GM12878 (cell line): ENCODE data around the gene LAMC3. TPM values are rescaled to one million over a fixed set of nuclear protein-coding genes. Genes with fewer than 3 reads are reported as not detected.

Source experiments
- ATAC-seq: fragments of 200-7000 bp; cut with Tn5 transposase; 3 replicates; pipeline ENCODE4 v1.9.1; 2020; ENCODE audit warnings: mild to moderate bottlenecking, moderate library complexity
- BruUV-seq: library from RNA; stranded (reverse); fragments of 400-500 nt; replicated peaks from 2 replicates; lab custom pipeline; 2021; lab: Mats Ljungman, UMichigan
- CTCF ChIA-PET: fragments of 300-600 bp; sonication (Branson Sonifier 250); formaldehyde crosslinking; extraction: SDS; loops from one replicate; lab custom pipeline; 2021; ENCODE audit warnings: inconsistent platforms; lab: Yijun Ruan, JAX
- POLR2A ChIA-PET: fragments of 350-600 bp; formaldehyde crosslinking; extraction: SDS; loops from one replicate; lab custom pipeline; 2021; ENCODE audit warnings: inconsistent platforms; lab: Charles Lee
- RAD21 ChIA-PET: fragments of 300-600 bp; sonication (Branson Sonifier 250); formaldehyde crosslinking; loops from one replicate; lab custom pipeline; 2023; ENCODE audit warnings: antibody characterized with exemption; ENCODE audit not compliant: unreplicated experiment; lab: Charles Lee
- SMC1A ChIA-PET: fragments of 300-600 bp; sonication (Branson Sonifier 250); formaldehyde crosslinking; loops from one replicate; lab custom pipeline; 2023; ENCODE audit not compliant: unreplicated experiment, uncharacterized antibody; lab: Charles Lee
- DNase-seq: peaks from one replicate; pipeline ENCODE4 v3.0.0-alpha.2; 2011; ENCODE audit warnings: low read depth, low spot score
- FAIRE-seq: peaks from 3 replicates; lab custom pipeline; 2011; peaks lifted over from hg19 to GRCh38; lab: Jason Lieb, UNC
- H2AFZ ChIP-seq: 2 replicates; pipeline ENCODE4 v1.6.0; 2011; ENCODE audit warnings: low read depth, low read length, control low read depth; ENCODE audit not compliant: control insufficient read depth
- H3K27ac ChIP-seq: 2 replicates; pipeline ENCODE4 v1.5.1; 2011; ENCODE audit warnings: control low read depth; ENCODE audit not compliant: control insufficient read depth, insufficient read depth
- H3K27me3 ChIP-seq, 2 experiments: replicated peaks in 1 of 2; 2 replicates each; pipeline versions ENCODE4 v1.6.0 to v1.6.1; 2011; ENCODE audit warnings: low read length in 1 of 2; ENCODE audit not compliant: control insufficient read depth in 2 of 2, insufficient read depth in 2 of 2
- H3K36me3 ChIP-seq, 2 experiments: 2 replicates each; pipeline ENCODE4 v1.5.1; 2011; ENCODE audit warnings: low read length in 1 of 2; ENCODE audit not compliant: control insufficient read depth in 2 of 2, insufficient read depth in 2 of 2
- H3K4me1 ChIP-seq: 2 replicates; pipeline ENCODE4 v1.6.1; 2011; ENCODE audit warnings: mild to moderate bottlenecking, low read length, moderate library complexity, mixed read lengths; ENCODE audit not compliant: control insufficient read depth, insufficient read depth
- H3K4me2 ChIP-seq: 2 replicates; pipeline ENCODE4 v1.6.0; 2011; ENCODE audit warnings: control low read depth; ENCODE audit not compliant: control insufficient read depth, insufficient read depth
- H3K4me3 ChIP-seq: fragments of 200-600 bp; sonication (generic); 2 replicates; pipeline ENCODE4 v1.5.1; 2016
- H3K79me2 ChIP-seq: 2 replicates; pipeline ENCODE4 v1.6.0; 2011; ENCODE audit warnings: low read length; ENCODE audit not compliant: control insufficient read depth, insufficient read depth
- H3K9ac ChIP-seq: 2 replicates; pipeline ENCODE4 v1.8.0; 2011; ENCODE audit warnings: low read length, control low read depth, mixed read lengths; ENCODE audit not compliant: control insufficient read depth, insufficient read depth
- H3K9me3 ChIP-seq: replicated peaks from 3 replicates; pipeline ENCODE4 v1.5.1; 2011; ENCODE audit warnings: mild to moderate bottlenecking, low read length; ENCODE audit not compliant: control insufficient read depth, insufficient read depth
- H4K20me1 ChIP-seq: 2 replicates; pipeline ENCODE4 v1.6.0; 2011; ENCODE audit not compliant: control insufficient read depth, insufficient read depth
- CHD4 ChIP-seq: fragments of 200-600 bp; sonication (generic); IDR thresholded peaks from 2 replicates; pipeline ENCODE4 v1.6.1; 2016; ENCODE audit warnings: mild to moderate bottlenecking
- FOXM1 ChIP-seq: IDR thresholded peaks from 2 replicates; pipeline ENCODE4 v1.6.1; 2012; ENCODE audit warnings: low read depth, mild to moderate bottlenecking, inconsistent platforms, low read length, moderate library complexity
- MEF2B ChIP-seq: fragments of 450-650 bp; IDR thresholded peaks from 2 replicates; pipeline ENCODE4 v1.6.1; 2018; ENCODE audit warnings: mild to moderate bottlenecking, moderate library complexity; ENCODE audit not compliant: partially characterized antibody, poor library complexity, severe bottlenecking
- MXI1 ChIP-seq: fragments of 150-350 bp; IDR thresholded peaks from 2 replicates; pipeline ENCODE4 v1.6.1; 2011; ENCODE audit warnings: low read depth, mild to moderate bottlenecking, inconsistent platforms, low read length, improper control_type of control experiment
- NFYA ChIP-seq: IDR thresholded peaks from 2 replicates; pipeline ENCODE4 v1.6.1; 2011; ENCODE audit warnings: low read depth, mild to moderate bottlenecking, low read length, improper control_type of control experiment, borderline replicate concordance
- NR2F1 ChIP-seq: fragments of 450-650 bp; conservative IDR thresholded peaks from 2 replicates; pipeline ENCODE4 v1.6.1; 2017; ENCODE audit warnings: mild to moderate bottlenecking
- POLR2AphosphoS2 ChIP-seq: IDR thresholded peaks from 2 replicates; pipeline ENCODE4 v1.6.1; 2011; ENCODE audit warnings: low read depth, mild to moderate bottlenecking, low read length, improper control_type of control experiment, moderate library complexity
- SPI1 ChIP-seq: IDR thresholded peaks from 2 replicates; pipeline ENCODE4 v1.6.1; 2011; ENCODE audit warnings: low read depth, mild to moderate bottlenecking, low read length, moderate library complexity, borderline replicate concordance; ENCODE audit not compliant: insufficient read depth
- YBX1 ChIP-seq: fragments of 450-650 bp; IDR thresholded peaks from 2 replicates; pipeline ENCODE4 v1.6.1; 2016; ENCODE audit warnings: antibody characterized with exemption
- ZNF217 ChIP-seq: fragments of 450-650 bp; IDR thresholded peaks from 2 replicates; pipeline ENCODE4 v1.6.1; 2017; ENCODE audit warnings: antibody characterized with exemption, mild to moderate bottlenecking
- ZNF274 ChIP-seq: IDR thresholded peaks from one replicate; pipeline ENCODE4 v1.8.0; 2011; ENCODE audit not compliant: insufficient read length, insufficient read depth
- ZNF592 ChIP-seq: fragments of 450-650 bp; IDR thresholded peaks from 2 replicates; pipeline ENCODE4 v1.6.1; 2017; ENCODE audit warnings: mild to moderate bottlenecking, moderate library complexity
- ZNF622 ChIP-seq: fragments of 450-650 bp; IDR thresholded peaks from 2 replicates; pipeline ENCODE4 v1.6.1; 2017; ENCODE audit warnings: mild to moderate bottlenecking, inconsistent platforms
- ZSCAN29 ChIP-seq: fragments of 450-650 bp; IDR thresholded peaks from 2 replicates; pipeline ENCODE4 v1.6.1; 2017; ENCODE audit warnings: mild to moderate bottlenecking, moderate library complexity
- WGBS: methylation state at CpG from one replicate; pipeline ENCODE4 v1.1.6; 2016; ENCODE audit warnings: low lambda C conversion rate; ENCODE audit not compliant: insufficient replicate concordance, insufficient coverage; ENCODE audit errors: missing lambda C conversion rate; 5-methylcytosine and 5-hydroxymethylcytosine counted together
- in situ Hi-C: fragments of 300-500 bp; cut with MboI; formaldehyde crosslinking; loops from 9 replicates; pipeline ENCODE4 v1.14.3; 2018; ENCODE audit warnings: mixed read lengths
- intact Hi-C: fragments of 100-400 bp; cut with micrococcal nuclease; formaldehyde crosslinking; loops from one replicate; pipeline ENCODE4 v1.14.2; 2022; ENCODE audit not compliant: unreplicated experiment
- polyA plus RNA-seq, 11 experiments: library from polyadenylated mRNA; depleted of rRNA in 4 of 11; unstranded in 6 of 11; stranded (reverse) in 5 of 11; fragments of >200 nt; fragmentation: Nextera tagmentation in 4 of 11; fragmentation: Illumina TruSeq in 1 of 11; extraction: Ambion mirVana in 4 of 11; extraction: Trizol in 1 of 11; gene quantifications; 1 replicate in 1 of 11; 2 replicates in 10 of 11; pipeline versions ENCODE4 v1.2.1 to v1.2.3, GENCODE V29; 2011 to 2016; ENCODE audit warnings: inconsistent platforms in 2 of 11, missing spikeins in 2 of 11, low read depth in 1 of 11
- total RNA-seq, 4 experiments: library from RNA; depleted of rRNA in 3 of 4; stranded (reverse); fragments of >200 nt in 3 of 4; fragmentation: Illumina TruSeq in 1 of 4; extraction: Trizol in 1 of 4; gene quantifications; 2 replicates each; pipeline versions ENCODE4 v1.2.1 to v1.2.3, GENCODE V29; 2013 to 2021
- TF ChIP-seq, protein P1 (sequence below): fragments of 450-650 bp; IDR thresholded peaks from 2 replicates; pipeline ENCODE4 v1.6.1; 2017; ENCODE audit warnings: mild to moderate bottlenecking
- TF ChIP-seq, protein P2 (sequence below): fragments of 450-650 bp; IDR thresholded peaks from 2 replicates; pipeline ENCODE4 v1.6.1; 2014; ENCODE audit warnings: mild to moderate bottlenecking

LAMC3 gene
- total and polyA plus RNA-seq, 10 of the 15 experiments (the other 5 are each of a cell fraction or from before 2014, with no cell fraction given): under 0.01 to 0.08 TPM; not detected in 8

DNA sequence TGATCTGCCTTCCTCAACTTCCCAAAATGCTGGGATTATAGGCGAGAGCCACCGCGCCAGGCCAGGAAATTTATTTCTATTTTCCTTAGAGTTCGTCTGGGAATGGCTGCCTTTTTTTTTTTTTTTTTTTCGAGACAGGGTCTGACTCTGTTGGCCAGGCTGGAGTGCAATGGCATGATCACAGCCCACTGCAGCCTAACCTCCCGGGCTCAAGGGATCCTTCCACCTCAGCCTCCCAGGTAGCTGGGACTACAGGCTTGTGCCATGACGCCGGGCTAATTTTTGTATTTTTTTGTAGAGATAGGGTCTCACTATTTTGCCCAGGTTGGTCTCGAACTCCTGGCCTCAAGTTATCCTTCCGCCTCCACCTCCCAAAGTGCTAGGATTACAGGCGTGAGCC lies 888 bp upstream of the LAMC3 start:
- POLR2A ChIA-PET: interaction anchor here (0.7 kb wide), 1 partner anchor 431 kb away, joined by 4 read pairs; no protein-coding TSS in a partner anchor
- DNase-seq (no peak), FAIRE-seq (no peak)
- RAD21 ChIA-PET: no interaction called here
- intact Hi-C loops (no loop called here), in situ Hi-C loops (no loop called here)
- Histone ChIP-seq H3K4me3 (no peak overlapping the region), H3K4me1 (no peaks in the 10 kb centered on the region), H3K36me3 (no peaks in the 10 kb centered on the region), H3K9ac (no peak overlapping the region), H3K79me2 (no peaks in the 10 kb centered on the region), H2AFZ (no peak overlapping the region), H3K9me3 (no peaks in the 10 kb centered on the region)
- SMC1A ChIA-PET: no interaction called here
- BruUV-seq: no TSS peak
- 40% methylated on average over 10 of the region's 11 CpGs for WGBS
- no peak for TF ChIP-seq ZNF217
- TF ChIP-seq NR2F1: no peak
- TF ChIP-seq ZNF622: no peak
- TF ChIP-seq ZNF592: no peak
- no peak for TF ChIP-seq ZNF274
- TF ChIP-seq, protein P1, sequence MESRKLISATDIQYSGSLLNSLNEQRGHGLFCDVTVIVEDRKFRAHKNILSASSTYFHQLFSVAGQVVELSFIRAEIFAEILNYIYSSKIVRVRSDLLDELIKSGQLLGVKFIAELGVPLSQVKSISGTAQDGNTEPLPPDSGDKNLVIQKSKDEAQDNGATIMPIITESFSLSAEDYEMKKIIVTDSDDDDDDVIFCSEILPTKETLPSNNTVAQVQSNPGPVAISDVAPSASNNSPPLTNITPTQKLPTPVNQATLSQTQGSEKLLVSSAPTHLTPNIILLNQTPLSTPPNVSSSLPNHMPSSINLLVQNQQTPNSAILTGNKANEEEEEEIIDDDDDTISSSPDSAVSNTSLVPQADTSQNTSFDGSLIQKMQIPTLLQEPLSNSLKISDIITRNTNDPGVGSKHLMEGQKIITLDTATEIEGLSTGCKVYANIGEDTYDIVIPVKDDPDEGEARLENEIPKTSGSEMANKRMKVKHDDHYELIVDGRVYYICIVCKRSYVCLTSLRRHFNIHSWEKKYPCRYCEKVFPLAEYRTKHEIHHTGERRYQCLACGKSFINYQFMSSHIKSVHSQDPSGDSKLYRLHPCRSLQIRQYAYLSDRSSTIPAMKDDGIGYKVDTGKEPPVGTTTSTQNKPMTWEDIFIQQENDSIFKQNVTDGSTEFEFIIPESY: no peak
- TF ChIP-seq MXI1: no peak
- no peak for TF ChIP-seq CHD4
- no peak for TF ChIP-seq YBX1
- no peak for TF ChIP-seq SPI1
- TF ChIP-seq POLR2AphosphoS2: no peak
- TF ChIP-seq, protein P2, sequence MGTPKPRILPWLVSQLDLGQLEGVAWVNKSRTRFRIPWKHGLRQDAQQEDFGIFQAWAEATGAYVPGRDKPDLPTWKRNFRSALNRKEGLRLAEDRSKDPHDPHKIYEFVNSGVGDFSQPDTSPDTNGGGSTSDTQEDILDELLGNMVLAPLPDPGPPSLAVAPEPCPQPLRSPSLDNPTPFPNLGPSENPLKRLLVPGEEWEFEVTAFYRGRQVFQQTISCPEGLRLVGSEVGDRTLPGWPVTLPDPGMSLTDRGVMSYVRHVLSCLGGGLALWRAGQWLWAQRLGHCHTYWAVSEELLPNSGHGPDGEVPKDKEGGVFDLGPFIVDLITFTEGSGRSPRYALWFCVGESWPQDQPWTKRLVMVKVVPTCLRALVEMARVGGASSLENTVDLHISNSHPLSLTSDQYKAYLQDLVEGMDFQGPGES: no peak
- no peak for TF ChIP-seq ZSCAN29
- no peak for TF ChIP-seq FOXM1
- TF ChIP-seq MEF2B: no peak
- TF ChIP-seq NFYA: no peak
- TF ChIP-seq, all 136 proteins: peak for 0
- Histone ChIP-seq H3K4me2 (no peak overlapping the region), H4K20me1 (no peaks in the 10 kb centered on the region), H3K27ac (no peak overlapping the region), H3K27me3 (peaks cover 0 to 2% of the 10 kb centered on the region in 2 experiments; a peak in 3 of 4 replicates)
- CTCF ChIA-PET: no interaction called here
- ATAC-seq: no peak
